ENCODE measurements around the gene HMGB1. TPM values are rescaled to one million over a fixed set of nuclear protein-coding genes. Genes with fewer than 3 reads are reported as not detected.
"Not testable (repeated sequence)": the region's sequence is repeated elsewhere in the genome, so short reads cannot be mapped to it uniquely, and the experiment has no call there.

The HMGB1 gene
- total and polyA plus RNA-seq, 2 donors (not counting 3 experiments of a cell fraction or from before 2014, with no cell fraction given) = 111 to 670 TPM

- Histone ChIP-seq H3K27ac (ENCODE audit: insufficient read depth, low read depth, low read length) (no peak overlapping the region), H4K20me1 (replicated peaks; ENCODE audit: control insufficient read depth, extremely low read depth, insufficient read depth, low read length) (no peaks in the 10 kb centered on the region), H2AFZ (ENCODE audit: low read depth, low read length) (no peak overlapping the region), H3K9me3 (replicated peaks; ENCODE audit: control insufficient read depth, insufficient read depth, low read length) (no peaks in the 10 kb centered on the region), H3K27me3 (ENCODE audit: control insufficient read depth in 2 of 2, insufficient read depth in 2 of 2, low read length in 2 of 2) (no peaks in the 10 kb centered on the region), H3K4me1 (ENCODE audit: control insufficient read depth, extremely low read depth, insufficient read depth, low read length) (no peaks in the 10 kb centered on the region), H3K9ac (replicated peaks; ENCODE audit: extremely low read depth, insufficient read depth, low read length) (no peak overlapping the region), H3K36me3 (ENCODE audit: control insufficient read depth in 2 of 2, extremely low read depth in 1 of 2, insufficient read depth in 2 of 2, low read length in 2 of 2) (peaks cover 0 to 2% of the 10 kb centered on the region in 2 experiments), H3K4me2 (ENCODE audit: insufficient read depth, low read length) (no peak overlapping the region), H3K4me3 (replicated peaks in 1 of 3; ENCODE audit: insufficient read depth in 1 of 3, low read depth in 1 of 3, low read length in 3 of 3) (no peak overlapping the region), H3K79me2 (ENCODE audit: control insufficient read depth, insufficient read depth, low read length) (no peaks in the 10 kb centered on the region), H3K9me1 (replicated peaks; ENCODE audit: control insufficient read depth, extremely low read depth, insufficient read depth, low read length) (no peaks in the 10 kb centered on the region)
- intact Hi-C loops (cut with micrococcal nuclease) = no loop called here
- ChIA-PET CTCF (interaction anchor here (1.5 kb wide), 1 partner anchor 169 kb away, joined by 3 read pairs; no protein-coding TSS in a partner anchor), POLR2A (no interaction called here)
- dilution Hi-C loops (cut with MboI; ENCODE audit: extremely low pct_ligation_motif_present, low sequenced_read_pairs) = no loop called here
- FAIRE-seq (no peak), DNase-seq (ENCODE audit: low read depth, low spot score) (no peak)
- no TSS peak for BruUV-seq (replicated peaks)
- no peak for TF ChIP-seq MAX (IDR thresholded peaks at IDR 0.05; ENCODE audit: insufficient read depth, insufficient read length)
- no peak for TF ChIP-seq JUN (IDR thresholded peaks at IDR 0.05; ENCODE audit: borderline replicate concordance, insufficient read depth, insufficient read length, low read depth)
- no peak for TF ChIP-seq CTCF (IDR thresholded peaks at IDR 0.05; ENCODE audit: extremely low read depth in 1 of 2, insufficient read depth in 1 of 2, low read depth in 1 of 2, low read length in 2 of 2)
- no peak for TF ChIP-seq POLR2AphosphoS5 (IDR thresholded peaks at IDR 0.05; ENCODE audit: insufficient read depth, low read depth, low read length)
- no peak for TF ChIP-seq MYC (IDR thresholded peaks at IDR 0.05; ENCODE audit: low read depth, low read length)
- TF ChIP-seq POLR2A (IDR thresholded peaks at IDR 0.05; ENCODE audit: low read depth, low read length) = no peak
- no peak for TF ChIP-seq FOS (IDR thresholded peaks at IDR 0.05; ENCODE audit: borderline replicate concordance, insufficient read depth, low read length)
- no peak for TF ChIP-seq EZH2 (IDR thresholded peaks at IDR 0.05; ENCODE audit: borderline replicate concordance, low read depth, low read length, severe bottlenecking)
- TF ChIP-seq GATA2 (IDR thresholded peaks at IDR 0.05; ENCODE audit: insufficient read depth, insufficient read length, low read depth, low read length) = no peak
These were observed 12.0 kb downstream of the HMGB1 start for GRCh38 chr13:30453727-30454126.

GRCh38 chr13:30451476-30451875 lies 14.3 kb downstream of the HMGB1 start:
- H3K4me3 ChIP-seq (replicated peaks in 1 of 3; ENCODE audit: insufficient read depth in 1 of 3, low read depth in 1 of 3, low read length in 3 of 3); H3K4me1 ChIP-seq (ENCODE audit: control insufficient read depth, extremely low read depth, insufficient read depth, low read length); H2AFZ ChIP-seq (ENCODE audit: low read depth, low read length); dilution Hi-C loops (cut with MboI; ENCODE audit: extremely low pct_ligation_motif_present, low sequenced_read_pairs); intact Hi-C loops (cut with micrococcal nuclease); H3K36me3 ChIP-seq (ENCODE audit: control insufficient read depth in 2 of 2, extremely low read depth in 1 of 2, insufficient read depth in 2 of 2, low read length in 2 of 2); H3K9me1 ChIP-seq (replicated peaks; ENCODE audit: control insufficient read depth, extremely low read depth, insufficient read depth, low read length); H3K9ac ChIP-seq (replicated peaks; ENCODE audit: extremely low read depth, insufficient read depth, low read length); BruUV-seq (replicated peaks); POLR2A ChIA-PET; H3K4me2 ChIP-seq (ENCODE audit: insufficient read depth, low read length); H3K27ac ChIP-seq (ENCODE audit: insufficient read depth, low read depth, low read length); DNase-seq (ENCODE audit: low read depth, low spot score); H3K79me2 ChIP-seq (ENCODE audit: control insufficient read depth, insufficient read depth, low read length); H3K27me3 ChIP-seq (ENCODE audit: control insufficient read depth in 2 of 2, insufficient read depth in 2 of 2, low read length in 2 of 2); FAIRE-seq; H3K9me3 ChIP-seq (replicated peaks; ENCODE audit: control insufficient read depth, insufficient read depth, low read length); H4K20me1 ChIP-seq (replicated peaks; ENCODE audit: control insufficient read depth, extremely low read depth, insufficient read depth, low read length): not testable (repeated sequence)
- CTCF ChIA-PET = interaction anchor here (0.9 kb wide), 1 partner anchor 319 kb away, joined by 3 read pairs; no protein-coding TSS in a partner anchor

All from endothelial cell of umbilical vein (primary cell).